Upper lobe of left lung (tissue), 6 donors: ENCODE data around the gene SYNE3. TPM values are rescaled to one million over a fixed set of nuclear protein-coding genes. Genes with fewer than 3 reads are reported as not detected.

ENCODE experiments used
- ATAC-seq, 2 donors: fragments of 200-7000 bp; cut with Tn5 transposase; one replicate each; pipeline ENCODE4 v1.9.1; 2022; ENCODE audit warnings: mild to moderate bottlenecking in 2 of 2, moderate library complexity in 2 of 2; ENCODE audit not compliant: low FRiP score in 2 of 2
- DNase-seq, 2 donors: peaks; one replicate each; pipeline ENCODE4 v3.0.0-alpha.2; 2019 to 2020
- H3K27ac ChIP-seq, 4 donors: fragments of 200-600 bp; sonication (generic); one replicate each; pipeline ENCODE4 v1.5.1; 2016 to 2019
- H3K27me3 ChIP-seq, 4 donors: fragments of 200-600 bp; sonication (generic); one replicate each; pipeline ENCODE4 v1.5.1; 2017 to 2019
- H3K36me3 ChIP-seq, 4 donors: fragments of 200-600 bp; sonication (generic); one replicate each; pipeline ENCODE4 v1.5.1; 2016 to 2019
- H3K4me1 ChIP-seq, 4 donors: fragments of 200-600 bp; sonication (generic); one replicate each; pipeline ENCODE4 v1.5.1; 2018 to 2019
- H3K4me3 ChIP-seq, 4 donors: fragments of 200-600 bp; sonication (generic); one replicate each; pipeline ENCODE4 v1.5.1; 2017 to 2019; ENCODE audit warnings: mild to moderate bottlenecking in 2 of 4, moderate library complexity in 1 of 4
- H3K9me3 ChIP-seq, 4 donors: fragments of 200-600 bp; sonication (generic); one replicate each; pipeline ENCODE4 v1.5.1; 2018 to 2019
- EP300 ChIP-seq, 4 donors: sonication (generic); formaldehyde crosslinking; IDR thresholded peaks; one replicate each; pipeline ENCODE4 v1.5.1; 2017; ENCODE audit warnings: antibody characterized with exemption in 4 of 4, control low read depth in 2 of 4
- POLR2A ChIP-seq, 4 donors: fragments of 450-650 bp; IDR thresholded peaks; one replicate each; pipeline ENCODE4 v1.5.1; 2016 to 2017; ENCODE audit warnings: antibody characterized with exemption in 4 of 4, mild to moderate bottlenecking in 2 of 4
- POLR2AphosphoS5 ChIP-seq, 2 donors: sonication (generic); formaldehyde crosslinking; IDR thresholded peaks; one replicate each; pipeline ENCODE4 v1.5.1; 2017; ENCODE audit warnings: antibody characterized with exemption in 2 of 2
- WGBS, 2 donors: methylation state at CpG; one replicate each; pipeline ENCODE4 v1.1.5; 2017 to 2018; 5-methylcytosine and 5-hydroxymethylcytosine counted together
- total RNA-seq, 6 donors: library from RNA; depleted of rRNA in 4 of 6; stranded (reverse); fragments of >200 nt in 4 of 6; gene quantifications; one replicate each; pipeline versions ENCODE4 v1.1.0 to v1.2.1, GENCODE V29; 2016 to 2021
- TF ChIP-seq, protein P1 (sequence below), 6 experiments: fragments of 450-650 bp in 4 of 6; fragments of 200-600 bp in 2 of 6; sonication (generic) in 2 of 6; IDR thresholded peaks; one replicate each; pipeline ENCODE4 v1.5.1; 2016 to 2019; ENCODE audit warnings: antibody characterized with exemption in 6 of 6
- donor health status: DM: no; HTN: no; CAD: no; lungs with moderate emphysema.
- donor health status: DM: no; HTN: yes; CAD: no; lungs with severe emphysema.

The SYNE3 gene
- total RNA-seq, 6 donors from 2014 or later: 15.6 to 38.8 (median 19.0) TPM

DNA sequence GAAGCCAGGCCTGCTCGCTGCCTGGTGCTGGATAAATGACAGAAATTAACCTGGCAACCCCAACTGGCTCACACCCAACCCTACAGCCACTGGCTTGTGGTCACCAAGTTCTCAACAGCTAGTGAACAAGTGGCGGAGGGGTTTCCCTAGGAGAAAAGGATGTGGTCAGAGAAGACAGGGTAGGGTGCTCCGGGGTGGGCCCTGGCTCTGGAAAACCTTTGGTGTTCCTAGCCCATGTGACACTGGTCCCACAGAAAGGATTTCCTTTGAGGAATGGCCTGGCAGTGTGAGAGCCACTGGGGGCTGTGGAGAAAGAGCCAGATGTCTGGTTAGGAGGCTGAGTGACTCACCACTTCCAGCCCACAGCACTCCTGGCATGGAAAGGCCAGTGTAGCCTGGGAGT is 8.7 kb downstream of the SYNE3 start:
- ATAC-seq: peak; percentile 45 to 57
- no peak for DNase-seq
- Histone ChIP-seq H3K27ac (peak overlapping the region in 3 of 4 donors; percentile 32 to 58 (median 46)), H3K36me3 (peaks cover 0 to 7% (median 0%) of the 10 kb centered on the region in 4 donors), H3K4me1 (peaks cover 16 to 30% (median 23%) of the 10 kb centered on the region in 4 donors), H3K27me3 (no peaks in the 10 kb centered on the region), H3K4me3 (no peak overlapping the region), H3K9me3 (no peaks in the 10 kb centered on the region)
- 60 to 63% methylated on average over 3 of the region's 3 CpGs for WGBS, 2 donors
- no peak for TF ChIP-seq POLR2A (IDR thresholded peaks at IDR 0.05)
- TF ChIP-seq POLR2AphosphoS5 (IDR thresholded peaks at IDR 0.05): no peak
- TF ChIP-seq, protein P1, sequence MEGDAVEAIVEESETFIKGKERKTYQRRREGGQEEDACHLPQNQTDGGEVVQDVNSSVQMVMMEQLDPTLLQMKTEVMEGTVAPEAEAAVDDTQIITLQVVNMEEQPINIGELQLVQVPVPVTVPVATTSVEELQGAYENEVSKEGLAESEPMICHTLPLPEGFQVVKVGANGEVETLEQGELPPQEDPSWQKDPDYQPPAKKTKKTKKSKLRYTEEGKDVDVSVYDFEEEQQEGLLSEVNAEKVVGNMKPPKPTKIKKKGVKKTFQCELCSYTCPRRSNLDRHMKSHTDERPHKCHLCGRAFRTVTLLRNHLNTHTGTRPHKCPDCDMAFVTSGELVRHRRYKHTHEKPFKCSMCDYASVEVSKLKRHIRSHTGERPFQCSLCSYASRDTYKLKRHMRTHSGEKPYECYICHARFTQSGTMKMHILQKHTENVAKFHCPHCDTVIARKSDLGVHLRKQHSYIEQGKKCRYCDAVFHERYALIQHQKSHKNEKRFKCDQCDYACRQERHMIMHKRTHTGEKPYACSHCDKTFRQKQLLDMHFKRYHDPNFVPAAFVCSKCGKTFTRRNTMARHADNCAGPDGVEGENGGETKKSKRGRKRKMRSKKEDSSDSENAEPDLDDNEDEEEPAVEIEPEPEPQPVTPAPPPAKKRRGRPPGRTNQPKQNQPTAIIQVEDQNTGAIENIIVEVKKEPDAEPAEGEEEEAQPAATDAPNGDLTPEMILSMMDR (IDR thresholded peaks at IDR 0.05): no peak
- no peak for TF ChIP-seq EP300 (IDR thresholded peaks at IDR 0.05)

DNA sequence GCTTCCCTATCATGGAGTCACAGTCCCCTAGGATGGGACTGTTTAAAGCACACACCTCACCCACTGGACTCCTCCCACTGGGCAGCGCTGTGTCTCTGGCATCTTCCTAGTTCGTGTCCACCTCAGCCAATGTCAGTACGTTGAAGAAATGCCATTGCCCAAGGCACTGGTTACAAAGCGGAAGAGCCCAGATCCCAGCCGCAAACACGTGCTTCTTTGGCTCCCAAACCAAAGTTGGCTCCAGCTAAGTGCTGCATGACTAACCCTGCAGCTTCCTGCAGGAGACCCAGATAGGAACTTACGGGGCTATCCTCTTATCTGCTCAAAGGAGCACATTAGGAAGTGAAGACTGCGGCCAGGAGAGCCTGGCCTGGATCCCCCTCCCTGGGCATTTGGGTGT is 9.3 kb downstream of the SYNE3 start:
- TF ChIP-seq POLR2AphosphoS5 (IDR thresholded peaks at IDR 0.05) (peak; percentile 59 to 68), EP300 (IDR thresholded peaks at IDR 0.05) (no peak)
- peak overlapping the region in 3 of 4 donors; percentile 32 to 46 (median 38) for H3K27ac ChIP-seq
- DNase-seq (peak in 1 of 2 donors; percentile 73), ATAC-seq (peak; percentile 75 to 88)
- H3K36me3 ChIP-seq: peaks cover 0 to 7% (median 0%) of the 10 kb centered on the region in 4 donors
- H3K4me1 ChIP-seq: peaks cover 16 to 34% (median 25%) of the 10 kb centered on the region in 4 donors
- WGBS, 2 donors: 53 to 68% methylated on average over 5 to 8 of the region's 8 CpGs
- no peaks in the 10 kb centered on the region for H3K27me3 ChIP-seq
- H3K4me3 ChIP-seq: no peak overlapping the region
- H3K9me3 ChIP-seq: no peaks in the 10 kb centered on the region

DNA sequence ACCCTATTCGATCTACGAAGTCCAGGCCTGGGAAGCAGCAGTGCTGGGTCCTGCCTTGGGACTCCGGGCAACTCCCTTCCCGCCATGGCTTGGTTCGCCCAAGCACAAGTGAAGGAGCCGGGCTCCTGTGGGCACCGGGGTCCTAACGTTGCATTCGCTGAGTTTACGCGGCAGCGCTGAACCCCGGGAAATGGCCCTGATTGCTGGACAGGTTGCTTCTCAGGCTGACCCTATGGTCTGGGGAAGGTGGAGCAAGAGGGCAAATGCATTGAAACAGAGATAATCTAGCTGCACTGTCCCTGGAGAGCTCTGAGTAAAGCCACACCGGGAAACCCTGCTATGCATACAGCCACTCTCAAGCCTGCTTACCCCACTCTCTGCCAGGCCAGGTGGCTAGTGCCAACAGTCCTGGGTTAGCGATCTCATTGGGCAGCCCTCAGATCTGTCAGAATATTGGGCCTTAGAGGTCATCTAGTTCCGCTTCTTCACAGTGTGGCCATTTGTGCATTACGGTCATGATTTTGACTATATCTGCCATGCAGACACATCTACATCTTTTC is 11.3 kb downstream of the SYNE3 start:
- Histone ChIP-seq H3K4me1 (peaks cover 16 to 34% (median 25%) of the 10 kb centered on the region in 4 donors), H3K27ac (no peak overlapping the region), H3K9me3 (no peaks in the 10 kb centered on the region), H3K27me3 (no peaks in the 10 kb centered on the region), H3K36me3 (peaks cover 0 to 13% (median 0%) of the 10 kb centered on the region in 4 donors), H3K4me3 (no peak overlapping the region)
- TF ChIP-seq, protein P1 (IDR thresholded peaks at IDR 0.05): no peak
- no peak for DNase-seq
- 86 to 88% methylated on average over 10 to 17 of the region's 17 CpGs for WGBS, 2 donors
- ATAC-seq: no peak

DNA sequence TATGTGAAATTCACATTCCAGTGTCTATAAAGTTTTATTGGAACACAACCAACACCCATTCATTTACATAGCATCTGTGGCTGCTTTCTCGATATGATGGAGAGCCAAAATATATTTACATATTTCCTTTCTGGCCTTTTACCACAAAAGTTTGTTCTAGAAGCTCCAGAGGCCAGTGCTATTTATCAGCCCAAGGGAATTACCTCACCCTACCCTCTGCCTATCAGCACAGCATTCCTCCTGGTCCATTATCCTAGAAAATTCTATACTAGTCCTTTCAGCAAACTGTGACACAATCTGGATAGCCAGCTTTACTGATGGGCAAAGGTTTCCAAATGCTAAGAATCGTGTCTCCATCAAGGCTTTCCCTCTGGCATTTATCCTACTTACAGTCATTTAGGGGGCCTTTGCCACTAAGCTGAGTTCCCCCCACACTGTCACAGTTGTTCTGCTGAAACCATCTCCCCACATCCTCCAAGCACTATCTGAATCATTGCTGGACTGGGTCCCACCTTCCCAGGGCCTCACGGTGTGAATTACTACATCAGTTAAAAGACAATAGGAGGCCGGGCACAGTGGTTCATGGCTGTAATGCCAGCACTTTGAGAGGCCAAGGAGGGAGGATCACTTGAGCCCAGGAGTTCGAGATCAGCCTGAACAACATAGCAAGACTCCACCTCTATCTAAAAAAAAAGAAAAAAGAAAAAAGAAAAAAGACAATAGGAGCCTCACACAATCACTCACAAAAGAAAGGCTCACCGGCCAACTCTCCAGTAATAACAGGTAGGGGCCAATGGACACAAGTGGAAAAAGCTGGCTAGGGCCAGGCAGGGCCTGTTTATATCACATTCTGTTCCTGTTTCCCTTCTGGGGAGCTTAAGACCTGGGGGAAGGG is 12.1 kb downstream of the SYNE3 start:
- Histone ChIP-seq H3K9me3 (no peaks in the 10 kb centered on the region), H3K4me1 (peaks cover 16 to 34% (median 25%) of the 10 kb centered on the region in 4 donors), H3K27me3 (no peaks in the 10 kb centered on the region), H3K4me3 (no peak overlapping the region), H3K27ac (no peak overlapping the region), H3K36me3 (peaks cover 0 to 8% (median 0%) of the 10 kb centered on the region in 4 donors)
- DNase-seq (no peak), ATAC-seq (no peak)
- WGBS, 2 donors: 71 to 73% methylated on average over 6 of the region's 6 CpGs
- TF ChIP-seq, protein P1 (IDR thresholded peaks at IDR 0.05): no peak
- TF ChIP-seq POLR2AphosphoS5 (IDR thresholded peaks at IDR 0.05) (no peak), POLR2A (IDR thresholded peaks at IDR 0.05) (no peak), EP300 (IDR thresholded peaks at IDR 0.05) (no peak)

DNA sequence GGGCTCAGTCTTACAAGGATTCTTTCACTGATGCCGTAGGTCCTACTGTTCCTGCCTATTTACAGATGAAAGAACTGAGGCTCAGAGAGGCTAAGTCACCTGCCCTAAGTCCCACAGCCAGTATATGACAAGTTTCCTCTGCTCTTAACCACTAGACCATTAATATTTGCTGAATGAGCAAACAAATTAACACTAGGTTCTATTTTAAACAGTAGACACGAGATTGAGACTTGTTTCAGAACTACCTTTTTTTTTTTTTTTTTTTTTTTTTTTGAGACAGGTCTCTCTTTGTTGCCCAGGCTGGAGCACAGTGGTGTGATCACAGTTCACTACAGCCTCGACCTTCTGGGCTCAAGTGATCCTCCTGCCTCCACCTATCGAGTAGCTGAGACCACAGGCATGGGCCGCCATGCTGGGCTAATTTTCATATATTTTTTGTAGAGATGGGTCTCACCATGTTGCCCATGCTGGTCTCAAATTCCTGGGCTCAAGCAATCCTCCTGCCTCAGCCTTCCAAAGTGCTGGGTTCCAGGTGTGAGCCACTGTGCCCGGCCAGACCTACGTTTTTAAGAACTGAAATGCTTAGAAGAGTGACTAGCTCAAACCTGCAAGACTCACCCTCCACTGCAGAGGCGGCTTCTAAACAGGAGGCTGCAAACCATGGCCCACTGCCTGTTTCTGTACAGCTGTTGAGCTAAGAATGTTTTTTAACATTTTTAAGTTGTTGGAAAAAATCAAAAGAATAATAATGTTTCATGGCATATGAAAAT is 12.9 kb downstream of the SYNE3 start:
- H3K4me3 ChIP-seq: no peak overlapping the region
- 85 to 86% methylated on average over 8 of the region's 8 CpGs for WGBS, 2 donors
- DNase-seq (no peak), ATAC-seq (no peak)
- peaks cover 16 to 34% (median 31%) of the 10 kb centered on the region in 4 donors for H3K4me1 ChIP-seq
- TF ChIP-seq, protein P1 (IDR thresholded peaks at IDR 0.05): no peak
- no peak for TF ChIP-seq POLR2A (IDR thresholded peaks at IDR 0.05)
- no peak for TF ChIP-seq EP300 (IDR thresholded peaks at IDR 0.05)
- TF ChIP-seq POLR2AphosphoS5 (IDR thresholded peaks at IDR 0.05): no peak
- peaks cover 0 to 8% (median 0%) of the 10 kb centered on the region in 4 donors for H3K36me3 ChIP-seq
- H3K27me3 ChIP-seq: no peaks in the 10 kb centered on the region
- no peaks in the 10 kb centered on the region for H3K9me3 ChIP-seq
- no peak overlapping the region for H3K27ac ChIP-seq
